ENCODE results near the gene MPEG1.

- TF ChIP-seq REST (IDR thresholded peaks at IDR 0.05; ENCODE audit: low read depth): no peak
- TF ChIP-seq TAF1 (IDR thresholded peaks at IDR 0.05; ENCODE audit: low read depth): no peak
- TF ChIP-seq EP300 (IDR thresholded peaks at IDR 0.05; ENCODE audit: borderline replicate concordance): no peak
- no peak for TF ChIP-seq RAD21 (IDR thresholded peaks at IDR 0.05; ENCODE audit: low read depth)
- no peak for TF ChIP-seq EGR1 (IDR thresholded peaks at IDR 0.05)
- no peak for TF ChIP-seq MAX (IDR thresholded peaks at IDR 0.05)
- no peak for TF ChIP-seq TCF12 (IDR thresholded peaks at IDR 0.05; ENCODE audit: low read depth)
- TF ChIP-seq CEBPB (IDR thresholded peaks at IDR 0.05): no peak
- TF ChIP-seq YY1 (IDR thresholded peaks at IDR 0.05; ENCODE audit: low read depth): no peak
- TF ChIP-seq USF1 (IDR thresholded peaks at IDR 0.05): no peak
- no peak for TF ChIP-seq TEAD4 (IDR thresholded peaks at IDR 0.05)
- no peak for TF ChIP-seq FOXM1 (IDR thresholded peaks at IDR 0.05; ENCODE audit: borderline replicate concordance, low read depth)
These were observed 12.3 kb upstream of the MPEG1 start for GRCh38 chr11:59225017-59225416.

Data from Ishikawa (cell line).